Stimulated activated CD4-positive, alpha-beta T cell treated with anti-CD3 and anti-CD28 coated beads, Interleukin-12 subunit alpha, Interleukin-12 subunit beta, amount 100 ng/mL, for 48 hours (primary cell): ENCODE results near the gene BCL11A.

ENCODE experiments used
- DNase-seq, 3 donors: peaks; one replicate each; pipeline ENCODE4 v3.0.0-alpha.2; 2020; ENCODE audit warnings: low read depth in 2 of 3, low spot score in 1 of 3

BCL11A gene

DNA sequence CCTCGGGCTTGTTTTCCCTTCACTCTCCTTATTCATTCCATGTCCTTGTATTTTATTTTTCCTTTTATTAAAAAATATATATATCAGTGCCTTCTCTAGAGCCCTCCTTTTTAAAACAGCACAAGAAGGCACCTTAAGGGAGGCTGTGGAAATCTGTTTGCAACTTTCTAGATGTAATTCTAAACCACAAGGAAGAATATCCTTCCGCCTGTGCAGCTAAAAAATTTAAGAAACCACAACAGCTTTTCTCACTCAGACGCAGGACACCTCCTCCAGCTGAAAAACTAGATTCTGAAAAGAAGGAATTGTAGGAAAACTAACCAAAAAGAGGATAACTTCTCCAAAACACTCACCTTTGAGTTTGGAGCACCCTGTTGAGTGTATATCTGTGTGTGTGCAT, 142.2 kb downstream of the BCL11A start:
- no peak for DNase-seq

DNA sequence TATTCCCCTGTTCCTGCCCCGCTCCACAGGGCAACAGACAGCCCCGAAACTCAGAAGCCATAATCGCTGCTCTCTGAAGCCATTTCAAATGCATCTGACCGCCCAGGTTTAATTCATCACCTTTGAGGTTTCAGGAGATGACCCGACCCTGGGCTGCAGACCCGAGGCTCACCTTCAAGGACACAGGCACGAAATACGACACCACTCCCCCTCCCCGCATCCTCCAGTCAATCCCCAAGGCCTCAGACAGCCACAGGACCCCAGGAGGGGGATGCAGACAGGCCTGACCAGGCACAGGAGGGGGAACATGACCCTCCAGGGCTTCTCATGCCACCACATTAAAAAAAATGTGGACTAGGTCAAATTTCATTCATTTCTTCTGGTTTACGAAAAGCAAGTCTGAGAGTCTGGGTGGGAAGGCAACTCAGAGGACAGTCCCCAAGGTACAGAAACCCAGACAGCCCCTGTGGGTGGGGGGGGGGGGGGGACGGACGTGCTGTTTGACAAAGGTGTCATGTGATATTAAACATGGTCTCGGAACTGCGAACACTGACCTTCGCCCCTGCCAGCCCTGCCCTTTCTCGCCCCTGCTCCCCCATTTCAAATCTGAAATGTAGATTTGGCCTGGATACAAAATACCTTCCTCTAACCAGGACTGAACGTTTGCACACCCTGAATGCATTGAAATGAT, 142.9 kb downstream of the BCL11A start:
- DNase-seq, result no peak

DNA sequence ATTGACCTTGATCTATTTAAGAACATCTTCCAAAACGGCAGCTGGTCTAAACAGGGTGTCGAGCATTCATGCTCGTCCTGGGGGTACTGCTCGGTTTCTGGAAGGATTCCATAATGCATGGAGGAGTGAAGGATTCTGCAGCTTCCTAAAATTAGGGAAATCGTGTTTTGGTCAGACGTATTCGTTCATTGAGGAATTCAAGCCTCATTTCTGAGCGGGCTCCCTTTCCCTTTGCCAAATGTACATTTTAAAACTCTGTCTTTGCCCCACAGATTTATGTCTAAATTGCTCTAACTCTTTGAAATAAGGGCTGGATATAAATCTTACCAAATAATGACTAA, 144.0 kb downstream of the BCL11A start:
- DNase-seq, result no peak

DNA sequence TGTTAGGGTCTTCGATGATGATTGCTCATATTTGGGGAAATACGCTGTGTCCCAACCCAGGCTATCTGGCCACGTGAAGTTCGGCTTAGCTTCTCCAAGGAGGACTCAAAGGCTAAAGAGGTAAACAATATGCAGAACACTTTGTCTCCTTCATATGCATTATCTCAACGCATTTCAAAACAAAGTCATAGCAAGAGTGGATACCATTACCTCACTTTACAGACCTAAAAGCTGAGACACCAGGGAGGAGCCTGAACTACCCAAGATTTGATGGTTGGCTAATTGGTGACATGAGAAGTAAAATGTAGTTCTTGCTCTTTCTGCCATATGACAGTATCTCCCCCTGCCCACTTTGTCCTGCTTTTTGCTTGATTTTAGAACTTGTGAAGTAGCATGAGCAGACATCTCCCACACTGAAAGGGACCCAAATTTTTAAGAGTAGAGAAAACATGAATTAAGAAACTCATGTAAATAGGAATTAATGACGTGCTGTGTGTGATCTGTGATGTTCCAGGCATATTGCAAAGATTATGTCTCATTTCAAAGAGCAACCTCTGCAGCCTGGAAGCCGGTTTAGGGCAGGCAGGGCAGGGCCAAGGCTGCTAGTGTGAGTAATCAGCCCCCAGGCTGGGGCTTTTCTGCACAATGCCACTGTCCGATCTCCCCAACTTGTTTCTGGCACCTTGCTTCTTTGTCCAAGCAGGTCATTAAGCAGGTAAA, 144.5 kb downstream of the BCL11A start:
- no peak for DNase-seq

DNA sequence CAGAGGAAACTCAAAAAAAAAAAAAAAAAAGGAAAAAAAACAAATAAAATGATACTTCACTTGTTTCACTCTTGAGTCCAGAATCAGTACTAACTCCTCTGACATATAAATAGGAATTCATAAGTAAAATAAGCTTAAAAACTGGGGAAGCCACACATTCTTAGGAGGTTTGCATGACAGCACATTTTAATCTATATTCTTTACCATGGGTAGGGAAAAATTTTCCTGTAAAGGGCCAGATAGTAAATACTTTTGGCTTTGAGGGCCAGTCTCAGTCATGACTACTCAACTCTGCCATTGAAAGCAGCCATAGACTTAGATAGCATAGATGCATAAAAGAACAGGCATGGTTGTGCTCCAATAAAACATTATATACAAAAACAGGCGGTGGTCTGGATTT, 145.2 kb downstream of the BCL11A start:
- no peak for DNase-seq

DNA sequence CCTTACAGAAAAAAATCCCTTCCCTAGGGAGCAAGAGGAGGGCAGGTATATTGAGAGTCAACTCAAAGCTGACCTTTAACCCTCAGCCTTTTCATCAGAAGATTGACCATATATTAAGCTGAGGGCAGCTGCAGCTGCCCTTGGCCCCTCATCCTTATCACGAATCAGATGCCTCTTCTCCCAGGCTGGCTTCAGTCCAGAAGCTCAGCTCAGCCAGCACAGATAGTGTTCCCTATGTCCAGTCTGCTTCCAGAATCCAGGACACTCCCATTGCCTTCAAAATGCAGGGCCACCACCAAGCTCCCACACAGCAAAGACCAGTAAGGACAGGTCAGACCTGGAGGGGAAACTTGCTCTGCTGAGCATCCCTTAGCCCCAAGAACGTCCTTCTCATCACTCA, 146.1 kb downstream of the BCL11A start:
- DNase-seq, result no peak

DNA sequence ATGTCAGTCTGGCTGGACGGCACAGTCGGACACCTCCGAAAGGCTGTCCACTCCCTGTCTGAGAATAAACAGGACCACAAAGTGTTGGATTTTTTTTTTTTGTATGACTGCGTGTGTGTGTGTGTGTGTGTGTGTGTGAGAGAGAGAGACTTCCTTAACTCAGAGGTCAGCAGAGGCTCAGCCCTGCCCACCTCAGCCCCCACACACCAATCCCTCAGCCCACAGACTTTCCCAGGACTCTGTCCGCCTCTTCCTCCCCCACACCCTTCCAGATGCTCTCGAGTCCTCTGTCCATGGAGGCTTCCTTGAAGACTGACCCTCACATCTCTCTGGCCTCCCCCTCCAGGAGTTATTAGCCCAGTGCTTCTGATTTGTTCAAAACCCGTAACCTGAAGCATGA, 147.3 kb downstream of the BCL11A start:
- no peak for DNase-seq

DNA sequence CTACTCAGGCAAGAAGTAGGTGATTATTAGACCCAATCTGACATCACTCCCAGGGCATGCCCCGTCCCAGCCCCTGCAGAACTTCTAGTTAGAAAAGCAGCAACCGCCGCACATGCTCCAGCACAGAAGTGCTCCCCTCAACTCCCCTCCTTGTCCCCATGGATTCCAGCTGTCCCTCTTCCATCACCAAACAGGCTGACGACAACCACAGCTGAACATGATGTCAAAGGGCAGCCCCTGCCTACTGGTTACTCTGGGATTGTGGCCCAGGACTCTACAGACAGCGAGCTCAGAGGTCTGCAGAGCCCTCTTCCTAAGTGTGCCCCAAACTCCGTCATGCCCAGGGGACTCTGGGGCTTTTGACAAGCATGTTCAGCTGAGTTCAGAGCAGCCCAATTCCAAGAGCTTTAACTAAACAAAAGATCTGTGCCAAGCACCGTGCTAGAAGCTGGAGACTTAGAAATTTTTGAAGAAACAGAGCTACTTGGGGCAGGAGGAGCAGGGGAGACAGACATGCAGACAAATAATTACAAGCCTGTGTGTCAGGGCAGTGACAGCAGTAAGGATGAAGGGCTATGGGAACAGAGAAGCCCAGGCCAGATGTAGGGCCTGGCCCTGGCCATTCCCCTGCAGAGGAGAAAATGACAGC, 148.1 kb downstream of the BCL11A start:
- no peak for DNase-seq
